Measurements from ENCODE around the gene ZNF286A.
"Not testable (repeated sequence)": the region's sequence is repeated elsewhere in the genome, so short reads cannot be mapped to it uniquely, and the experiment has no call there.

The ZNF286A gene

DNA sequence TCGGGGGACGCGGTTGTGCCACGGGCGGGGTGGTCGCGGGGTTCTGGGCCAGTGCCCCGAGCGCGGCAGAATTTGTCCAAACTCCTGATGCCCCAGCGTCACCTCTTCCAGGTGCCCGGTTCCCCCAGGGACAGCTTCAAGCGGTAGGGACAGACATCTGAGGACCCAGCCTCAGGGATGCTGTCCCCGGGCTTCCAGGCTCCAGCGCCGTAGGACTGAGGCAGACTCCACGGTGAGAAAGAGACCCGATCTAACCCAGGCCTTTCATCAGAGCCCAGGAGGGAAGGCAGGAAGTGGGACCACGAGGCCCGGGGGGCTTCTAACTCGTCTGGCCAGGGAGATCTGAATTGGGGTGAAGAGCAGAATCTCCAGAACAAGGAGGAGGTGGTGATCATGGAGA is 385 bp downstream of the ZNF286A start:
- DNase-seq: not testable (repeated sequence)

DNA sequence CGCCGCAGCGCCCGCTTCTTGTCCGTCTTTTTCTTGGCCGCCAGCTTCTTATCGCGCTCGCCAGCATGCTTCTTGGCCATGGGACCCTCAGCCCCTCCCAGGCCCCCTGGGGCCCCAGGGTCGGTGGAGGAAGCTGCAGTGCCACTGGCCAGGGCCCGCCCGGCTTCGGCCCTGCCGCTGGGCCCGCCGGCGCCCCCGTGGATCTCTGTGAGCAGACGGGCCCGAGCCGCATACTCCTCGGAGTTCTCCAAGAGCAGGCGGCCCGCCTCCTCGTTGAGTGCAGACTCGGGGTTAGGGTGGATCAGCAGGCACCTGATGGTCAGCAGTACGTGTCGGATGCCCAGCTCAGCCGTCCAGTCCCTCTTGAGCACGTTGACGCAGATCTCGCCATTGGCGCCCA is 4.7 kb downstream of the ZNF286A start:
- not testable (repeated sequence) for DNase-seq

DNA sequence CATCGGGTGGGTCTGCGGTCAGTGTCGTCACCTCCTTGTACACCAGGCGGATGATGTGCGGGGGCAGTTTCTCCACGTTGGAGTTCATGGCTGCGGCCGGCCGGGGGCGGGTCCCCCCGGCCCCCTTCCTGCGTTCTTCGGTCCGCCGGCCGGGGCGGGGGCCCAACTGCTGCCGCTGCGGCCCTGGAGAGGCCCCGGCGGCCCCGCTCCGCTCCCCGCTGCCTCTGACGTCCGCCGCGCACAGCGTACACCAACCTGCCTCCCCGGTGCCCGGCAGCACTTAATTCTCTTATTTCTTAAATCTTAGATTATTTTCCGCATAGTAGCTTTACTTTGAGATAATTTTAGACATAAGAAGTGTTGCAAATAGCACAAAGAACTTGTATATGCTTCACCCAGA is 5.3 kb downstream of the ZNF286A start:
- DNase-seq: not testable (repeated sequence)

DNA sequence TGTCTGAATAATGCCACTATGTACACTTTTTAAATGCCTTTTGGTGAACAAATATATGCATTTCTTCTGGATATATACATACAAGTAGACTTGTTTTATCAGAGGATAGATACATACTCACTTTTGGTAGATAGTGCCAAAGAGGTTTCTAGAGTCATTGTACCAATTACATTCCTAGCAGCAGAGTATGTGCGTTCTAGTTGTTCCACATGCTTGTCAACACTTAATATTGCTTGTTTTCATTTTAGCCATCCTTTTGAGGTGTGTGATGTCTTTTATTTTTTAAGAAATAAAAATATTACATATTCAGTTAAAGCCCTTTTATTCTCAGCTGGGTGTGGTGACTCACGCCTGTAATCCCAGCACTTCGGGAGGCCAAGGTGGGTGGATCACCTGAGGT is 9.3 kb downstream of the ZNF286A start:
- DNase-seq: not testable (repeated sequence)

DNA sequence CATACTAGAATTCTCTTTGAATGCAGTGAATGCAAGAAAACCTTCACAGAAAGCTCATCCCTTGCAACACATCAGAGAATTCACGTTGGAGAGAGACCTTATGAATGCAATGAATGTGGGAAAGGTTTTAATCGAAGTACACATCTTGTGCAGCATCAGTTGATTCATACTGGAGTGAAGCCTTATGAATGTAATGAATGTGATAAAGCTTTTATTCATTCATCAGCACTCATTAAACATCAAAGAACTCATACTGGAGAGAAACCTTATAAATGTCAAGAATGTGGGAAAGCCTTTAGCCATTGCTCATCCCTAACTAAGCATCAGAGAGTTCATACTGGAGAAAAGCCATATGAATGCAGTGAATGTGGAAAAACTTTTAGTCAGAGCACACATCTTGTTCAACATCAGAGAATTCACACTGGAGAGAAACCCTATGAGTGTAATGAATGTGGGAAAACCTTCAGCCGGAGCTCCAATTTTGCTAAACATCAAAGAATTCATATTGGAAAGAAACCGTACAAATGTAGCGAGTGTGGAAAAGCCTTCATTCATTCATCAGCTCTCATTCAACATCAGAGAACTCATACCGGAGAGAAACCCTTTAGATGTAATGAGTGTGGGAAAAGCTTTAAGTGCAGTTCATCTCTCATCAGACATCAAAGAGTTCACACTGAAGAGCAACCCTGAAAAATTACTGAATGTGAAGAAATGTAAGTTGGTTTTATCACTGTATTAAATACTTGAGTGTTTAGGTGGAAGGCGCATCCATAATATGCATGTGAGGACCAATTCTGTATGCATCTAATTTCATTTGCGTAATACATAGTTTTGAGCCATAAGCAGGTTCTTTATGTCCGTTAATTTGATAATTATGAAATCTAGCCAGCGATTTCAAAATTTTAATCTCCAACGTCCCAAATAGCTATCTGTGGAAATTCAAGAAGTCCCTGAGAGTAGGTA is 17.3 kb downstream of the ZNF286A start:
- DNase-seq: not testable (repeated sequence)

DNA sequence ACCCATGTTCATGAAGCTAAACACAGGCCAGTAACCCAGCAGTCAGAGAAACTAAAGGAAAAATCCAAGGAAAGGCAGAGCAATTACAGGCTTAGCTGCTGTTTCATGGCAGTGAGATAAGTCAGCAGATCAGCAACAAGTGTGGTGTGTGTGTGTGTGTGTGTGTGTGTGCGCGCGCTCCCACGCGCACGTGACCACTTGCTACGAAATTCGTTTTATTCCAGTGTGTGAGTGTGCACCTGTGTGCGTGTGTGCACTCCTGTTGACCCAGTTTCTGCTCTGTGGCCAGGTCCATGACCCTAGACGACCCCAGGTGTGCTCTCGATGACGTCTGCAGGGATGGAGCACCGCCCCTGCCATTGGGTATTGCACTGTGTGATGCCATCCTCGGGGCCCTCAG is 31.0 kb downstream of the ZNF286A start:
- DNase-seq: not testable (repeated sequence)

DNA sequence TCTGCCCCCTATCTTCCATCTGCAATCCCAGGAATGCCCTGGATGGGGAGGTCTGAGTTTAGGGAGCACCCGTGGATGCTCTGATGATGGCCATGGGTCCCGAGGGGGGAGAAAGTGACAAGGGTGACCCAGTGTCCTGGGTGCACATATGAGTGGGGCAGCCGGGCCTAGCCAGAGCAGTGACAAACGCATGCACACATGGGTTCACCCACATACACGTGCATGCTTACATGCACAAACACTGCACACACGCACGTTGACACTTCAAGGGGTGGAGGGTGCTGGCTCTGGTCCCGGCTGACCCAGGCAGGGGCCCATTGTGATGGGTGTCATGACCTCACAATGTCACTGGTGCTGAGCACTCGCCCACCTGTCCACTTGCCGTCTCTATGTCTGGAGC is 32.3 kb downstream of the ZNF286A start, which contains the start of gene TBC1D26:
TSS of gene TBC1D26 (plus strand) at position 384 of the 400 bp plus-strand sequence. CDS start 3,066 bp downstream, outside the sequence.
- DNase-seq: not testable (repeated sequence)

DNA sequence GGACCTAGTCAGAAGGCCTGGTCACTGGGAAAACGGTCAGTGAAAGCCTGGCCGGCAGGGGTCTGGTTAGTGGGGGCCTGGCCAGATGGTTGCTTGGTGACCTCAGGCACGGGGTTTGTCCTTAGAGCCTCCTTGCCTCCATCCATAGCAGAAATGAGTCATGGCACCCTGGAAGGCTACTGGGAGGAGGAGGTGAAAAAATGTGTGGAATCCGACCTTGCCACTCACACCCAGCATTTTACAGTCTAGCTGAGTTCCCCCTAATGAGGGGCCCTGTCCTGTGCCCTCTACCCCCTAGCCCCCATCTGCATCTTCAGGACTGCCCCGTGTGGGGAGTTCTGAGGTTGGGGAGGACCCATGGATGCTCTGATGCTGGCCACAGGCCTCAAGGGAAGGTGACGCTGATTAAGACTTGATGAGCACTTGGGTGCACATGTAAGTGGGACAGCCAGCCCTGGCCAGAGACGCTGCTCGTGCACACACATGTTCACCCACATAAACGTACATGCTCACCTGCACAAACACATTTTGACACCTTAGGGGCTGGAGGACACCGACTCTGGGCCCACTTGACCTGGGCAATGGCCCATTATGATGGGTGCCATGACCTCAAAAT is 33.7 kb downstream of the ZNF286A start:
- not testable (repeated sequence) for DNase-seq

DNA sequence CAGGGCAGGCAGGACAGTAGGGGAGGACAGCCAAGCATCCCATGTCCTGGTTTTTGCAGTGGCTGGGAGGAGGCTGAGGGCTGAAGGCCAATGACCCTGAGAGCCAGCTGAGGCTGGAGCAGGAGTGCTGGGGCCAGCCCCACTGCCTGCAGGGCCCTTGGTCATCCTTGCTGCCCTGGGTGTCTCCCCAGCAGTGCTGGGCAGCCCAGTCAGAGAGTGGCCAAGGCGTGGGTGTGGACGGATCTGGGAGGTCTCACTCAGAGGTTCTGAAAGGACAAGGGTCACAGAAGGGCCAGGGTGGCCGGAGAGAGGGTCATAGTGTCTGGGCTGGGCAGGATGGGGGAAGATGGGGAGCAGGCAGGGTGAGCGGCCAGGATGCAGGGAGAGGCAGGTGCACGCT is 37.0 kb downstream of the ZNF286A start:
- DNase-seq: not testable (repeated sequence)

DNA sequence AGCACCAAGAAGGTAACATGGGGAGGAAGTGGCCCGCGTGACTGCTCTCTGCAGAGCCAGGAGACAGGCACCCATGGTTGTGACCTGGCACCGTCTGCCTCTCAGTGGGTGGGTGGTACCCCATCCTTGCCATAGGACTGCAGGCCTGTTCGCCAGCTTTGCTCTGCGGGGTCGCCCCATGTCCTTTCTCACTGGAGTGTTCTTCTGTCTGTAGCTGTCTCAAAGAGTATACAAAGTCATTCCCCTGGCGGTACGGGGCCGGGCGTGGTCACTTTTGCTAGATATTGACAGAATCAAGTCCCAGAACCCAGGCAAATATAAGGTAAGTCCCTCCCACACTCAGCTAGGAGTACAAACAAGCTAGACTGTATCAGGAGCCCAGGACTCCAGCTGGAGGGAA is 38.5 kb downstream of the ZNF286A start:
- no peak for DNase-seq

DNA sequence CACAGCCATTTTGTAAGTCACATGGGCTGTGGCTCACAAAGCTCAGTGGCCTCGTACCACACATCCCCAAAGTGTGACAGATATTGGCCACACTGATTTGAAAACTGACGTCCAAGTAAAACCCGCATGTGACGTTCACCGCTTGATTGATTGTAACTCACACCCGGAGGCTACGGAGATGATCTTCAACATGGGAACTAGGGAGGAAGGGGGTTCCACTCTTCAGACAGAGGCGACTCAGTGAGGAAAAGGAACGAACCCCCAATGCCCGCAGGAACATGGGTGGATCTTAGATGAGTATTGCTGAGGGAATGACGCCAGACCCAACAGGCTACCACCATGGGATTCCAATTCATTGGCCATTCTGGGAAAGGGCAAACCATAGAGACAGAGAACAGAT is 39.7 kb downstream of the ZNF286A start:
- DNase-seq: not testable (repeated sequence)

DNA sequence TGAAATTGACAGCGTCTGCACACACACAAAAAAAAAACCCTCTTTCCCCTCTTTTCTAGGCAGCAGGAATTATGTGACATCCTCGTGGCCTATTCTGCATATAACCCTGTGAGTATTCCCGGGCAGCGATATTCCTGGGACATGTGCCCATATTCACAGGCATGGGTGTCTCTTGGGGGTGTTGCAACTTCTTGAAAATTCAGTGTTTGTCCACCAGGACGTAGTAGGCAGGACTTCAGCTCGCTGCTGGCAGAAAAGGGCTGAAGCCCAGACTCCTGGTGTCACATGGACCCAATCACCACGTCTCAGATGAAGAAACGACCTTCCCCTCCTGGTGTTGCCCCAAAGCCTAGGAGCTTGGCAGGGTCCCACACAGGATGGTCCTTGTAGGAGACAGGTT is 40.5 kb downstream of the ZNF286A start:
- not testable (repeated sequence) for DNase-seq

DNA sequence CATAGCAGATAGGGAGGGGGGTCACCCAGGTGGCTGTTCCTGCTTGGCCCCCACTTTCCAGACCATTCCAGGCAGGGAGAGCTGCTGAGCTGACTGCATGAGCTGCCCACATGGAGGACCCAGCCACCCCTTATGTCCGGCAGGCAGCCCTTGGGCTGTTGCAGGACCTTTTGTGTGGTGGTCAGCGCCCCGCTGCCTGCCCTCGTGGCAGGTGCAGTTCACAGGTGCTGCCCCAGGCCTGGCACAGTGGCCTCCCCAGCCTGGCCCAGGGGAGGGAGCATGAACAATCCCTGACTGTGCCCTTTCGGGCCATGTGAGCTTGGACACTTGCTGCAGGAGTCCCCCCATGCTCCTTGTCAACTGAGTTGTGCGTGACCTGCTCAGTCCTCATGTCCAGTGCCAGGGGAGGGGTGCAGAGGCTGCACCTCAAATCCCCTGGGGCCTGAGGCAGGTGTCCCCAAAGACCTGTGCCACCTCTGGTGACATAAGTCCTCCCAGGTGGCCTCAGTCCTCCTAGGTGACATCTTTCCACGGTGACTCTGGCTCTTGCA is 41.1 kb downstream of the ZNF286A start:
- DNase-seq: no peak

DNA sequence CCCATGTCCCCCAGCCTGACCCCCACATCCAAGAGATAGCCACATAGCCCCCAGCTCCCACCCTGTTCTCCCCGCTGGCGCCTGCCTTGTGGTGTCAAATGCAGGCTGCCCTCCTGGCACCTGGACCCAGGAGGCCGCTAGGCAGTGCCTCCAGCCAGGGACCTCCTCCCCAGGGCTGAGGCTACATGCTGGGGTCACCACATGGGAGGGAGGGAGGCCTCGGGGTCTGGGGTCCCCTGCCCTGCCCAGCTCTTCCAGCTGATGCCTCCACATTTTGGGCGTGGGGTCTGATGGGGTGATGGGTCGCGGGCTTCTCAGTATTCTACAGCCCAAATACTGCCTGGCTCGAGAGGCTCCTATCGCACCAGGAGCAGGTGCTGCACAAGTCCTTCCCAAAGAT is 42.1 kb downstream of the ZNF286A start:
- DNase-seq: no peak

DNA sequence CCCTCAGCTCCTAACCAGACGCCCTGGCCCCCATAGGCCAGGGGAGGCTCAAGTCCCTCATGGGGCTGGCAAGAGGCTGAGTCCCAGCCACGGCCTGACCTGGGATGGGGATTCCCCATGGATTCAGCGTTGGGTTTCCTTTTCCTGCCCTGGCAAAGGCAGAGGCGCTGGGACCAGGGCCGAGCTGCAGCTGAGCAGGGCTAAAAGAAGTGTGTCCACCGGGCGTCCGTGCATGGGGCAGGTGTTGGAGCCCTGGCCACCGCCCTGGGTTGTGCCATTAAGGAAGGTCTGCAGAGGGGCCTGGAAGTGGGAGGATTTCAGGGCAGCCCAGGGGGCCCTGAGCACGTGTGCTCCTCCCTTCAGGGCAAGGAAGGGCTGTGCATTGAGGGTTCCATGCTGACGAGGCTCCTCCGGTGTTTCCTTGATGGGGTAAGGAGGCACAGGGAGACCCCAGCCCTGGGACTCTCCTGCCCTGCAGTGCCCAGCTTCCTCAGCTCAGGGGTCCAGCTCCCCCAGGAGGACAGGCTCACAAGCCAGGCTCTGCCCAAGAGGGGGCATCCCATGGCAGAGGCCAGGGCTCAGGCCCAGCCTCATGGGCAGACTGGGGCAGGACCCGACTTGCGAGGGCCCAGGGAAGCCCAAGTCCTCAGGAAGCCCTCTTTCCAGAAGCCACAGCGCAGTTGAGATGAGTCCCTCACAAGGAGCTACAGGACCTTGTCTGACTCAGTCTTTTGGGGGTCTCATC is 42.7 kb downstream of the ZNF286A start:
- DNase-seq: no peak

DNA sequence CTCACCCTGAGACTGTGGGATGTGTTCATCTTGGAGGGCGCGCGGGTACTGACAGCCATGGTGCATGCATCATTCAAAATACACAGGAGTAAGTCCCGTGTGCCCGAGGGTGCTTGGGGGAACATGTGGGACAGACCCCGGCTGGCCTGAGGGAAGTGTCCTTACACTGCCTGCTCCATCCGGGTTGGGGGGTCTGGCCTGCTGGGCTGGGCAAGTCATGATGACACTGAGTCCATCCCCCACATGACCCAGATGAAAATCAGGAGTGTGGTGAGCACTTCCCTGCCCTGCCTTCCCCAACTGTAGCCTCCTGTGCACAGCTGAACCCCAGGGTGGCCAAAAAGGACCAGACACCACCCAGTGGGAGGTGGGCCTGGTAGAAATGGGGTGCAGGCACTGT is 43.4 kb downstream of the ZNF286A start:
- no peak for DNase-seq

DNA sequence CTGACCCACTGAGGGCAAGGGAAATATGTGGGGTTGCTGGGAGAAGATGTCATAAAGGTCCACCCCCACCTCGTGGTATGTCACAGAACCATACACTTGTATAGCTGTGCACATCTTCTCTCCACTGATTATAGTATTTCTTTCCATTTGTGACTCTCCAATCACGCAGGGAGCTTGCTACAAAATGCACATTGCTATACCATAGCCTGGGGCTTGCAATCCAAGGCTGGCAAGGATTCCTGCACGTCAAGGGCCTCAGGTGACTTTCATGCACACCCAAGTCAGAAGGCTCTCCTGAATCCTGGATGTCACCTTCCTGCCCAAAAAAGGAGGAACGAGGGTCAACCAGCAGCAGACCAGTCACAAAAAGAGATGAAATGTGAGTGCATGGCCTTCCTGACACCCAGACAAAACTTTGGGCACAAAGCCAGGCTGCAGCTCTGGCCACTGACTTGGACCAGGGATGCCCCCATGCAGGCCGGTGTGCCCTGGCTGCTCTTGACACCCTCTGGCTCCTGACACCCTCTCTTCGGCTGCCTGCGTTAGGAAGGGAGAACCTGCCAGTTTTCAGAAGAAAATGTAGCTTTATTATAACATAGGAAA is 44.6 kb downstream of the ZNF286A start:
- DNase-seq: no peak

DNA sequence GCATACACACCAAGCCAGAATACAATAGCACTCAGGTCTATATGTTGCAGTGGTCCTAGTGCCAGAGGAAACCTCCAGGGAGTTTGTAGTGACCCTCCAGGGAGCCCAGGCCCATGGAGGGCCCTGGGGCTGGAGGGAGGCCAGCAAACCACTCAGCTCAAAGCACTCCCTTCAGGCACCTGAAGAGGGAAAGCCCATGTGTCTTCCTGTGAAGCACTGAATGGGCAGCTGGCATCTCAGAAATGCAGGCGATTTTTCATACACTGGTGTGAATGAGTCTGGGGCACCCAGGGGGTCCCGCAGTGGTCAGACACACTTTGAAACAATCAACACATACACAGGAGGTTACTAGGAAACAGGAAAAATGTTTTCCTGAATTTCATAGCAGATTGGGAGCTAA is 45.3 kb downstream of the ZNF286A start:
- no peak for DNase-seq

DNA sequence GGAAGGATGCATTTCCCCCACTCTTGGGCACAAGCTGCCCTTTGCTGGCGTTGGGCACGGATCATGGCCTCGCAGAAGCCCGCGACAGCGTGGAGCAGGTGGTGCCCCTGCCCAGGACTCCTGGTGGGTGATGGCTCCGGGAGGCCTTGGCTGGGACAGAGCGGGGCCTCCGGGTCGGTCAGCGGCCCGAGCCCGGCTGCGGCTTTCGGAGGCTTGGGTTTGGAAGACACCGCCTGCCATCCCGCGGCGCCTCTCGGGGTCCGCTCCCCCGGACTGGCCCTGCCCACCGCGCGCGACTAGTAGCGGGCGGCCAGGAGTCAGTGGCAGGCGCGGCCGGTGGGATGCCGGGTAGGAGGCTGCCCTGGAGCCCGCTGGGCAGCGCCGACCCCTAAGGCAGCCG is 49.9 kb downstream of the ZNF286A start:
- DNase-seq: not testable (repeated sequence)

DNA sequence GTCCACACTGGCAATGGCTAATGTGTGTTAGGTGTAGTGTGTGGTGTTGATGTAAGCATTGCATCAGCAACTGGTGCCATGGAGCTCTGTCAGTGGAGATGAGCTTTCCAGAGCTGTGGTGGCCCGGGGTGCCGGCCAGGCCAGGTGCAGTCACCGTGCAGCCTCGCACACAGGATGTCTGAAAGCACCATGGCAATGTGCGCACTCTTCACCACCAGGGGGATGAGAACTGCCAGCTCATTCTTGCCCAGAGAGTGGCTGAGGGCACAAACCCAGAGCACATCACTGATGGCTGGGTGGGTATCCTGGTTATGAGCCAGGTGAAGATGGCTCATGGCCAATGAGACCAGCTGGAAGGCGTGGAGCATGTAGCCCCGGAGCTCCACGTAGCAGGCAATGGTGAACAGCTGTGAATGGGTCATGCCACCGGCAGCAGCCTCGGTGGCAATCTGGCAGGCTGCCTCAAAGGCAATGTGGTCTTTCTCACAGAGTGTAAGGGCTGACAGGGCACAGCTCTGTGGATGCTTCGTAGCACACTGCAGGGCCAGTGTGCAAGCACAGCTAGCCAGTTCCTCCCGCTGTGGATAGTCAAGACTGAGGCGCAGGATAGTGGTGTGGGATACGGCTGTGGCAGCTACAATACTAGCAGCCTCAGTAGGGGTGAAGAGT is 69.4 kb downstream of the ZNF286A start:
- DNase-seq: not testable (repeated sequence)
